A549 (cell line): ENCODE measurements around the gene SPAG9. TPM values are rescaled to one million over a fixed set of nuclear protein-coding genes. Genes with fewer than 3 reads are reported as not detected.

Source experiments
- ATOH8 ChIP-seq: fragments of 250-450 bp; sonication (Bioruptor Pico); IDR thresholded peaks from 2 replicates; pipeline ENCODE4 v1.5.0; 2020; ENCODE audit warnings: low read depth, mild to moderate bottlenecking, moderate library complexity
- BHLHE40 ChIP-seq: IDR thresholded peaks from 2 replicates; pipeline ENCODE4 v1.6.1; 2012; ENCODE audit warnings: low read depth, low read length, inconsistent platforms
- CBX2 ChIP-seq: fragments of 200-600 bp; sonication (generic); IDR thresholded peaks from 2 replicates; pipeline ENCODE4 v1.6.1; 2016; ENCODE audit warnings: low read depth, mild to moderate bottlenecking, borderline replicate concordance
- CHD2 ChIP-seq: fragments of 150-350 bp; IDR thresholded peaks from 2 replicates; pipeline ENCODE4 v1.6.1; 2014; ENCODE audit warnings: low read length; ENCODE audit not compliant: partially characterized antibody
- EHF ChIP-seq: fragments of 250-450 bp; sonication (Bioruptor Pico); IDR thresholded peaks from 2 replicates; pipeline ENCODE4 v1.5.0; 2020; ENCODE audit warnings: mild to moderate bottlenecking
- EHMT2 ChIP-seq: fragments of 200-600 bp; sonication (generic); IDR thresholded peaks from 2 replicates; pipeline ENCODE4 v1.6.1; 2016; ENCODE audit warnings: antibody characterized with exemption, low read depth, mild to moderate bottlenecking, moderate library complexity
- FOSB ChIP-seq: fragments of 250-450 bp; sonication (Bioruptor Pico); IDR thresholded peaks from 2 replicates; pipeline ENCODE4 v1.5.0; 2020; ENCODE audit warnings: mild to moderate bottlenecking, moderate library complexity
- HDAC2 ChIP-seq: fragments of 200-600 bp; sonication (generic); IDR thresholded peaks from 2 replicates; pipeline ENCODE4 v1.6.1; 2016
- HES2 ChIP-seq: fragments of >200 bp; sonication (Bioruptor Twin); formaldehyde crosslinking; IDR thresholded peaks from 2 replicates; pipeline ENCODE4 v1.6.1; 2016
- HMGXB4 ChIP-seq: fragments of 250-450 bp; sonication (Bioruptor Pico); IDR thresholded peaks from 2 replicates; pipeline ENCODE4 v1.5.0; 2021; ENCODE audit warnings: mild to moderate bottlenecking, moderate library complexity, borderline replicate concordance
- HOXA7 ChIP-seq: fragments of 250-450 bp; sonication (Bioruptor Pico); IDR thresholded peaks from 2 replicates; pipeline ENCODE4 v1.5.0; 2020; ENCODE audit warnings: mild to moderate bottlenecking, moderate library complexity
- JUNB ChIP-seq: fragments of >200 bp; sonication (Bioruptor Twin); formaldehyde crosslinking; IDR thresholded peaks from 2 replicates; pipeline ENCODE4 v1.6.1; 2016
- KDM1A ChIP-seq: fragments of 200-600 bp; sonication (generic); IDR thresholded peaks from 2 replicates; pipeline ENCODE4 v1.6.1; 2016; ENCODE audit warnings: low read depth, mild to moderate bottlenecking
- MAX ChIP-seq: IDR thresholded peaks from 2 replicates; pipeline ENCODE4 v1.6.1; 2012
- NFE2L2 ChIP-seq: fragments of 150-350 bp; conservative IDR thresholded peaks from 2 replicates; pipeline ENCODE4 v1.6.1; 2014; ENCODE audit warnings: low read length
- PHF8 ChIP-seq: fragments of 200-600 bp; sonication (generic); IDR thresholded peaks from 2 replicates; pipeline ENCODE4 v1.6.1; 2016; ENCODE audit warnings: low read depth, mild to moderate bottlenecking, antibody characterized with exemption, moderate library complexity, borderline replicate concordance
- RAD21 ChIP-seq, 2 experiments: fragments of >200 bp in 1 of 2; sonication (Bioruptor Twin) in 1 of 2; formaldehyde crosslinking in 1 of 2; IDR thresholded peaks in 1 of 2; conservative IDR thresholded peaks in 1 of 2; 2 replicates in 1 of 2; 3 replicates in 1 of 2; pipeline ENCODE4 v1.6.1; 2012 to 2018; ENCODE audit warnings: inconsistent platforms in 1 of 2
- REST ChIP-seq: fragments of 200-600 bp; sonication (generic); IDR thresholded peaks from 2 replicates; pipeline ENCODE4 v1.6.1; 2016; ENCODE audit warnings: antibody characterized with exemption, mild to moderate bottlenecking, moderate library complexity
- RNF2 ChIP-seq: fragments of 200-600 bp; sonication (generic); IDR thresholded peaks from 2 replicates; pipeline ENCODE4 v1.6.1; 2016; ENCODE audit warnings: low read depth, mild to moderate bottlenecking, antibody characterized with exemption, moderate library complexity, borderline replicate concordance
- SMC3 ChIP-seq: fragments of >200 bp; sonication (Bioruptor Twin); formaldehyde crosslinking; IDR thresholded peaks from 3 replicates; pipeline ENCODE4 v1.6.1; 2018; ENCODE audit warnings: inconsistent platforms
- ZC3H11A ChIP-seq: fragments of 450-650 bp; IDR thresholded peaks from 2 replicates; pipeline ENCODE4 v1.6.1; 2014; ENCODE audit warnings: antibody characterized with exemption, mild to moderate bottlenecking
- polyA plus RNA-seq, 4 experiments: library from polyadenylated mRNA; depleted of rRNA in 3 of 4; stranded (reverse); fragments of >200 nt; fragmentation: RNase III in 1 of 4; extraction: RNeasy Plus Mini Kit Qiagen cat#74134 plus additional on column Dnase treatment in 1 of 4; gene quantifications; 2 replicates in 3 of 4; 3 replicates in 1 of 4; pipeline ENCODE4 v1.2.3, GENCODE V29; 2011 to 2017

Gene SPAG9
- polyA plus RNA-seq, 2 of the 4 experiments (the other 2 are of a cell fraction): 69.0 to 71.1 TPM

- no peak for TF ChIP-seq REST
- TF ChIP-seq BHLHE40: no peak
- peak; percentile 58; the same call in 1 of the 2 replicates for TF ChIP-seq RNF2
- TF ChIP-seq PHF8: peak; percentile 87
- no peak for TF ChIP-seq CHD2
- peak; percentile 83 for TF ChIP-seq MAX
- TF ChIP-seq HDAC2: no peak
- no peak for TF ChIP-seq FOSB (CRISPR knock-in tag)
- TF ChIP-seq RAD21 (conservative IDR thresholded peaks at IDR 0.05 in 1 of 2, IDR thresholded peaks at IDR 0.05 in 1 of 2): peak in 1 of 2 experiments; percentile 55; a peak in 1 of 5 replicates
- no peak for TF ChIP-seq ZC3H11A
- peak; percentile 51; the same call in 2 of the 3 replicates for TF ChIP-seq SMC3
- no peak for TF ChIP-seq KDM1A
- TF ChIP-seq ATOH8: peak; percentile 48; the same call in 1 of the 2 replicates
- peak; percentile 46; the same call in 1 of the 2 replicates for TF ChIP-seq JUNB
- TF ChIP-seq CBX2: no peak
- TF ChIP-seq HMGXB4 (CRISPR knock-in tag): 0 out of 2 replicates have a peak, but pooled peaks have one; percentile 77
- no peak for TF ChIP-seq HOXA7
- TF ChIP-seq EHF: no peak
- TF ChIP-seq NFE2L2: no peak
- no peak for TF ChIP-seq EHMT2
- no peak for TF ChIP-seq HES2
Observed at GRCh38 chr17:50944054-50944901, 176.4 kb downstream of the SPAG9 start (continued).
